ENCODE data around the gene HAND1.

HAND1 gene

GRCh38 chr5:154455585-154455984, 22.4 kb downstream of the HAND1 start:
- no peak for DNase-seq (ENCODE audit: low read depth)

- no peak for DNase-seq (ENCODE audit: low read depth)
These were observed 26.1 kb downstream of the HAND1 start for GRCh38 chr5:154451957-154452356.

GRCh38 chr5:154449786-154450185, 28.2 kb downstream of the HAND1 start:
- no peak for DNase-seq (ENCODE audit: low read depth)

- no peak for DNase-seq (ENCODE audit: low read depth)
These were observed 30.8 kb downstream of the HAND1 start for GRCh38 chr5:154447089-154447725.

GRCh38 chr5:154446195-154447088, 31.6 kb downstream of the HAND1 start:
- DNase-seq (ENCODE audit: low read depth): peak; percentile 22

GRCh38 chr5:154445422-154446194, 32.4 kb downstream of the HAND1 start, which contains the start of gene SAP30L:
TSS of gene SAP30L (plus strand) at chr5:154445997. CDS start at chr5:154446605, 608 bp downstream.
- peak; percentile 92 for DNase-seq (ENCODE audit: low read depth)

- no peak for DNase-seq (ENCODE audit: low read depth)
These were observed 33.2 kb downstream of the HAND1 start for GRCh38 chr5:154444556-154445421.

- no peak for DNase-seq (ENCODE audit: low read depth)
These were observed 35.2 kb downstream of the HAND1 start for GRCh38 chr5:154442801-154443200.

- no peak for DNase-seq (ENCODE audit: low read depth)
These were observed 37.5 kb downstream of the HAND1 start for GRCh38 chr5:154440540-154440939.

GRCh38 chr5:154437281-154437965, 40.6 kb downstream of the HAND1 start:
- DNase-seq (ENCODE audit: low read depth): no peak

- DNase-seq (ENCODE audit: low read depth): no peak
These were observed 42.8 kb downstream of the HAND1 start for GRCh38 chr5:154435226-154435625.

- DNase-seq (ENCODE audit: low read depth): no peak
These were observed 46.9 kb downstream of the HAND1 start for GRCh38 chr5:154430961-154431630.

- no peak for DNase-seq (ENCODE audit: low read depth)
These were observed 47.6 kb downstream of the HAND1 start for GRCh38 chr5:154430466-154430865.

- no peak for DNase-seq (ENCODE audit: low read depth)
These were observed 48.7 kb downstream of the HAND1 start for GRCh38 chr5:154429341-154429740.

GRCh38 chr5:154428208-154428607, 49.8 kb downstream of the HAND1 start:
- DNase-seq (ENCODE audit: low read depth): no peak

All from T follicular helper cell (primary cell).